ENCODE measurements around the gene CYP26B1. TPM values are rescaled to one million over a fixed set of nuclear protein-coding genes. Genes with fewer than 3 reads are reported as not detected.

Gene CYP26B1
- polyA plus RNA-seq, 1 donor (not counting 4 experiments of a cell fraction or from before 2014, with no cell fraction given), result 1.2 TPM

DNA sequence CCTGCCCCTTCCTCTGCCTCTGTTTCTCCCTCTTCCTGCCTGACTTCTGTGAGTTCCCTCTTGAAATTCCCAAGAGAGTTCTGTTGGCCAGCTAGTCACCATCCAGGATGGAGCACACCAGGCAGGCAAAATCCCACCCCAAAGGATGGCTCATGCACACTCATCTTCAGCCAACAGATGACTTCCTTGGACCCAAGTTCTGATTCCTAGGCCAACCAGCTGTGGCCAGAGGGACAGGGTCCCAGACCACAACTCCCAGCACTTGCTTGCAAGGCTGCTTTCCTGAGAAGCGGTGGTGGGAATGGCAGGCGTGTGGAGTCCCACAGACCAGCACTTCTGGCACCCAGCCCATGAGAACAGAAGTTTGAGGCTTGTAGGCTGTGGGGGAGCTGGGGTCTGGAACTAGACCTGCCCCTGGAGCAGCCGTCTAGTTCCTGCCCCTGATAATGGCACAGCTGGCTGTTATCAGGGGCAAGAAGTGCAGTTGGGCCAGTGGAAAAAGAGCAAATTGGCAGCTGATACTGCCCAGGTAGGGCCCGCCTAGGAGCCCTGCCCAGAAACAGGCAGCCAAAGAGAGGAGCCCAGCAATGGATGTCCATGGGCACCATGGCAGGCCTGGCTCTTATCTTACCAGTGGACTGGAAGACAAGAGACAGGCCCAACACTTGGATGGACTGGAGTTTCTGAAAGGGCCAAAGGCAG is 56.7 kb downstream of the CYP26B1 start:
- H3K9me1 ChIP-seq (ENCODE audit: control insufficient read depth, extremely low read depth, insufficient read depth, low read length), result no peaks in the 10 kb centered on the region
- no peaks in the 10 kb centered on the region for H4K20me1 ChIP-seq (ENCODE audit: control insufficient read depth, extremely low read depth, insufficient read depth, low read length)
- H3K27me3 ChIP-seq (ENCODE audit: control insufficient read depth, extremely low read depth, insufficient read depth, low read length), result no peaks in the 10 kb centered on the region
- H2AFZ ChIP-seq (ENCODE audit: control insufficient read depth, low read length), result no peak overlapping the region
- TF ChIP-seq, protein P1, sequence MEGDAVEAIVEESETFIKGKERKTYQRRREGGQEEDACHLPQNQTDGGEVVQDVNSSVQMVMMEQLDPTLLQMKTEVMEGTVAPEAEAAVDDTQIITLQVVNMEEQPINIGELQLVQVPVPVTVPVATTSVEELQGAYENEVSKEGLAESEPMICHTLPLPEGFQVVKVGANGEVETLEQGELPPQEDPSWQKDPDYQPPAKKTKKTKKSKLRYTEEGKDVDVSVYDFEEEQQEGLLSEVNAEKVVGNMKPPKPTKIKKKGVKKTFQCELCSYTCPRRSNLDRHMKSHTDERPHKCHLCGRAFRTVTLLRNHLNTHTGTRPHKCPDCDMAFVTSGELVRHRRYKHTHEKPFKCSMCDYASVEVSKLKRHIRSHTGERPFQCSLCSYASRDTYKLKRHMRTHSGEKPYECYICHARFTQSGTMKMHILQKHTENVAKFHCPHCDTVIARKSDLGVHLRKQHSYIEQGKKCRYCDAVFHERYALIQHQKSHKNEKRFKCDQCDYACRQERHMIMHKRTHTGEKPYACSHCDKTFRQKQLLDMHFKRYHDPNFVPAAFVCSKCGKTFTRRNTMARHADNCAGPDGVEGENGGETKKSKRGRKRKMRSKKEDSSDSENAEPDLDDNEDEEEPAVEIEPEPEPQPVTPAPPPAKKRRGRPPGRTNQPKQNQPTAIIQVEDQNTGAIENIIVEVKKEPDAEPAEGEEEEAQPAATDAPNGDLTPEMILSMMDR (optimal IDR thresholded peaks at IDR 0.05 in 1 of 3, IDR thresholded peaks at IDR 0.05 in 1 of 3, conservative IDR thresholded peaks at IDR 0.05 in 1 of 3; ENCODE audit: extremely low read depth in 1 of 3, insufficient read depth in 2 of 3, low read length in 3 of 3), result no peak
- TF ChIP-seq EZH2 (IDR thresholded peaks at IDR 0.05; ENCODE audit: low read length), result no peak
- no peak overlapping the region for H3K4me2 ChIP-seq (ENCODE audit: control insufficient read depth, extremely low read depth, insufficient read depth, low read depth, low read length)
- no peak overlapping the region for H3K4me3 ChIP-seq (ENCODE audit: control insufficient read depth in 2 of 3, extremely low read depth in 1 of 3, insufficient read depth in 2 of 3, low read depth in 1 of 3, low read length in 3 of 3)
- no peaks in the 10 kb centered on the region for H3K9me3 ChIP-seq (ENCODE audit: control insufficient read depth, low read depth, low read length)
- H3K9ac ChIP-seq (ENCODE audit: control insufficient read depth, extremely low read depth, insufficient read depth, low read length), result no peak overlapping the region
- no peak for DNase-seq (ENCODE audit: low read depth, low spot score)
- dilution Hi-C loops (cut with MboI; ENCODE audit: extremely low pct_ligation_motif_present, low sequenced_read_pairs), result no loop called here
- H3K27ac ChIP-seq (ENCODE audit: control insufficient read depth, insufficient read depth, low read length), result no peak overlapping the region
- no peaks in the 10 kb centered on the region for H3K36me3 ChIP-seq (ENCODE audit: control insufficient read depth in 2 of 2, extremely low read depth in 1 of 2, insufficient read depth in 2 of 2, low read length in 2 of 2)
- no peak for FAIRE-seq
- no peaks in the 10 kb centered on the region for H3K79me2 ChIP-seq (ENCODE audit: control insufficient read depth, insufficient read depth, low read length)
- H3K4me1 ChIP-seq (ENCODE audit: control insufficient read depth, extremely low read depth, insufficient read depth, low read length), result peaks cover 11% of the 10 kb centered on the region

DNA sequence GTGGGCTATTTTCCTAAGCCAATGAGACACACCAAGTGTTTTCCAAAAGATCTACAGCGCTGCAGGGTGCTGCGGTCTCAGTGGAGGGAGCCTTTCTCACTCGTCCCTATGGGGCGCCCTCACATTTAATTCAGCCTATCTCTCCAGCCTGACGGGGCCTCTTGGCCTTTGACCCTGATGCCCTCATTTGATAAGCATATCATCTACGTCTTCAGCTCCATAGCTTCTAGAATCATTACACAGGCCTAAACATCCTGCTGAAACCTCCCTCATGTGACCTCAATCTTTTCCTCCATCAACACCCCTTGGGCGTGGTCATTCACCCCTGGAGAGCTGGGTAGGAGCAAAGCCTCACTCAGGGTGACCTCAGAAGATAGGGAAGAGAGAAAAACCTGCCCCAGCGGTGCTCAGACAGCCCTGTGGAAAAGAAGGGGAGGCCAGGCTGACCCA is 57.4 kb downstream of the CYP26B1 start:
- Histone ChIP-seq H3K27ac (ENCODE audit: control insufficient read depth, insufficient read depth, low read length) (no peak overlapping the region), H3K4me3 (ENCODE audit: control insufficient read depth in 2 of 3, extremely low read depth in 1 of 3, insufficient read depth in 2 of 3, low read depth in 1 of 3, low read length in 3 of 3) (no peak overlapping the region), H4K20me1 (ENCODE audit: control insufficient read depth, extremely low read depth, insufficient read depth, low read length) (no peaks in the 10 kb centered on the region), H3K36me3 (ENCODE audit: control insufficient read depth in 2 of 2, extremely low read depth in 1 of 2, insufficient read depth in 2 of 2, low read length in 2 of 2) (no peaks in the 10 kb centered on the region), H3K9ac (ENCODE audit: control insufficient read depth, extremely low read depth, insufficient read depth, low read length) (no peak overlapping the region), H3K27me3 (ENCODE audit: control insufficient read depth, extremely low read depth, insufficient read depth, low read length) (no peaks in the 10 kb centered on the region), H3K9me3 (ENCODE audit: control insufficient read depth, low read depth, low read length) (no peaks in the 10 kb centered on the region), H3K79me2 (ENCODE audit: control insufficient read depth, insufficient read depth, low read length) (no peaks in the 10 kb centered on the region), H3K9me1 (ENCODE audit: control insufficient read depth, extremely low read depth, insufficient read depth, low read length) (no peaks in the 10 kb centered on the region), H3K4me1 (ENCODE audit: control insufficient read depth, extremely low read depth, insufficient read depth, low read length) (peaks cover 11% of the 10 kb centered on the region), H3K4me2 (ENCODE audit: control insufficient read depth, extremely low read depth, insufficient read depth, low read depth, low read length) (no peak overlapping the region), H2AFZ (ENCODE audit: control insufficient read depth, low read length) (no peak overlapping the region)
- dilution Hi-C loops (cut with MboI; ENCODE audit: extremely low pct_ligation_motif_present, low sequenced_read_pairs), result no loop called here
- DNase-seq (ENCODE audit: low read depth, low spot score), result no peak
- TF ChIP-seq EZH2 (IDR thresholded peaks at IDR 0.05; ENCODE audit: low read length), result no peak
- TF ChIP-seq, protein P1 (optimal IDR thresholded peaks at IDR 0.05 in 1 of 3, IDR thresholded peaks at IDR 0.05 in 1 of 3, conservative IDR thresholded peaks at IDR 0.05 in 1 of 3; ENCODE audit: extremely low read depth in 1 of 3, insufficient read depth in 2 of 3, low read length in 3 of 3), result no peak
- FAIRE-seq, result no peak

All from keratinocyte (primary cell).